ENCODE data around the gene RBM19. TPM values are rescaled to one million over a fixed set of nuclear protein-coding genes. Genes with fewer than 3 reads are reported as not detected.

Gene RBM19
- total and polyA plus RNA-seq, 2 of the 4 experiments (the other 2 are of a cell fraction) = 18.7 to 19.2 TPM

DNA sequence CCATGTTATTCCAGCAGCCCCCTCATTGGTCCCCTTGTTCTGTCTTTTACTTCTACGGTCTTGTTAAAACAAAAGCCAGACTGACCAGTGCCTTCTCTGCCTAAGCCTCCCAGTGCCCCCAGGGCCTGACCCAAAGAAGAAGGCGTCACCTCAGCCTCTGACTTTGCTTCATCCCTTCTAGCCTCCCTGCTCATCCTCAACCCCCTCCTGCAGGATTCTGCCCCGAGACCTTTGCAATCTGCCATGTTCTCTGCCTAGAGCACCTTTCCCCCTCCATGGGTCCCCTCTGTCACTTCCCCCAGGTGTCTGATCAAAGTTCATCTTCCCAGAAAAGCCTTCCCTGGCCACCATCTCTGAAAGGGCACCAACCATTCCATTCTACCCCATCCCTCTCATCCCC, 7.9 kb upstream of the RBM19 start:
- Histone ChIP-seq H3K4me3 (ENCODE audit: insufficient read depth, low read depth, low read length) (no peak overlapping the region), H2BK5ac (ENCODE audit: low read depth, low read length, poor library complexity, severe bottlenecking) (no peak overlapping the region), H3K9me3 (ENCODE audit: control insufficient read depth, insufficient read depth, low read length) (no peaks in the 10 kb centered on the region), H2AK9ac (replicated peaks; ENCODE audit: low read depth, low read length, poor library complexity) (no peak overlapping the region), H3K4me2 (ENCODE audit: low read depth, low read length) (no peak overlapping the region), H2BK20ac (ENCODE audit: low read depth, low read length) (no peak overlapping the region), H3K27ac (ENCODE audit: insufficient read depth, low read length) (no peak overlapping the region), H3K36me3 (ENCODE audit: control insufficient read depth, insufficient read depth, low read length) (no peaks in the 10 kb centered on the region), H3K14ac (replicated peaks; ENCODE audit: low read depth, low read length) (no peak overlapping the region), H3K27me3 (ENCODE audit: control insufficient read depth, insufficient read depth, low read length) (peaks cover 27% of the 10 kb centered on the region), H3K4me1 (ENCODE audit: control insufficient read depth, insufficient read depth, low read length) (no peaks in the 10 kb centered on the region), H2AK5ac (ENCODE audit: low read depth, low read length) (no peak overlapping the region), H3K9ac (ENCODE audit: low read depth, low read length) (no peak overlapping the region), H2BK120ac (ENCODE audit: low read depth, low read length) (no peak overlapping the region), H4K91ac (ENCODE audit: insufficient read depth, low read depth, low read length) (no peak overlapping the region), H2BK15ac (ENCODE audit: low read depth, low read length) (no peak overlapping the region), H3K18ac (ENCODE audit: low read depth, low read length) (no peak overlapping the region), H3K56ac (ENCODE audit: extremely low read depth, insufficient read depth, low read length) (no peak overlapping the region), H2AFZ (replicated peaks; ENCODE audit: low read length, poor library complexity) (no peak overlapping the region), H4K20me1 (ENCODE audit: insufficient read depth, low read length) (no peaks in the 10 kb centered on the region), H3K23ac (ENCODE audit: low read depth, low read length) (no peak overlapping the region), H4K8ac (ENCODE audit: low read depth in 2 of 2, low read length in 2 of 2) (no peak overlapping the region), H3K79me1 (ENCODE audit: low read depth in 1 of 2, low read length in 2 of 2) (no peaks in the 10 kb centered on the region), H3K4ac (ENCODE audit: low read depth, low read length) (no peak overlapping the region), H3K9me1 (ENCODE audit: insufficient read depth, low read length) (no peaks in the 10 kb centered on the region; the same call in 1 of the 2 replicates), H4K5ac (ENCODE audit: low read depth, low read length) (no peak overlapping the region)
- BruUV-seq (replicated peaks) = no TSS peak
- 77% methylated on average over 2 of the region's 3 CpGs; no CpG with 5 or more reads in 1 of the 2 experiments for WGBS, 2 experiments (ENCODE audit: extremely low coverage in 2 of 2, insufficient read length in 1 of 2)
- no peak for TF ChIP-seq MAZ (IDR thresholded peaks at IDR 0.05; ENCODE audit: borderline replicate concordance, low read depth, low read length)
- no peak for ATAC-seq (ENCODE audit: low read depth)
- in situ Hi-C loops (cut with MboI; ENCODE audit: low sequenced_read_pairs) (no loop called here), dilution Hi-C loops (cut with HindIII; ENCODE audit: low sequenced_read_pairs, unreplicated experiment) (no loop called here), intact Hi-C loops (cut with micrococcal nuclease) (no loop called here)
- DNase-seq = no peak
- ChIA-PET POLR2A (ENCODE audit: unreplicated experiment) (no interaction called here), CTCF (no interaction called here)
